GM19193 (cell line): ENCODE measurements around the gene SLIT1.

Experiments
- POLR2A ChIP-seq: IDR thresholded peaks from 4 replicates; pipeline ENCODE4 v1.6.1; 2011; ENCODE audit not compliant: insufficient read depth, insufficient read length; ENCODE audit errors: extremely low read depth

SLIT1 gene

GRCh38 chr10:97040706-97041105, 145.1 kb downstream of the SLIT1 start:
- no peak for TF ChIP-seq POLR2A

GRCh38 chr10:97040248-97040584, 145.5 kb downstream of the SLIT1 start:
- TF ChIP-seq POLR2A: no peak

GRCh38 chr10:97039538-97040247, 146.1 kb downstream of the SLIT1 start:
- TF ChIP-seq POLR2A: no peak

- no peak for TF ChIP-seq POLR2A
These were observed 147.1 kb downstream of the SLIT1 start for GRCh38 chr10:97038688-97039087.

GRCh38 chr10:97037365-97038361, 148.1 kb downstream of the SLIT1 start:
- no peak for TF ChIP-seq POLR2A

- no peak for TF ChIP-seq POLR2A
These were observed 150.6 kb downstream of the SLIT1 start for GRCh38 chr10:97034958-97035769.

- no peak for TF ChIP-seq POLR2A
These were observed 151.5 kb downstream of the SLIT1 start for GRCh38 chr10:97034301-97034700.

- TF ChIP-seq POLR2A: no peak
These were observed 153.1 kb downstream of the SLIT1 start for GRCh38 chr10:97032624-97033023.

- no peak for TF ChIP-seq POLR2A
These were observed 154.3 kb downstream of the SLIT1 start for GRCh38 chr10:97031459-97031858.

- TF ChIP-seq POLR2A: no peak
These were observed 154.9 kb downstream of the SLIT1 start for GRCh38 chr10:97030894-97031293.

- no peak for TF ChIP-seq POLR2A
These were observed 156.5 kb downstream of the SLIT1 start for GRCh38 chr10:97029271-97029670.

- no peak for TF ChIP-seq POLR2A
These were observed 157.0 kb downstream of the SLIT1 start for GRCh38 chr10:97028832-97029178.

- no peak for TF ChIP-seq POLR2A
These were observed 157.5 kb downstream of the SLIT1 start for GRCh38 chr10:97028126-97028831.

- TF ChIP-seq POLR2A: no peak
These were observed 160.0 kb downstream of the SLIT1 start for GRCh38 chr10:97025613-97026242.

GRCh38 chr10:97024168-97025073, 161.3 kb downstream of the SLIT1 start:
- TF ChIP-seq POLR2A: no peak
